CD4-positive, alpha-beta T cell treated with Interleukin-15 for 1 hour (primary cell): ENCODE measurements around the gene C2orf68.
A peak's percentile ranks its signal among the peaks of the same experiment; 100 is the strongest.
"Not testable (repeated sequence)": the region's sequence is repeated elsewhere in the genome, so short reads cannot be mapped to it uniquely, and the experiment has no call there.

ENCODE experiments used
- DNase-seq: peaks from one replicate; pipeline ENCODE4 v3.0.0-alpha.2; 2020

Gene C2orf68, protein sequence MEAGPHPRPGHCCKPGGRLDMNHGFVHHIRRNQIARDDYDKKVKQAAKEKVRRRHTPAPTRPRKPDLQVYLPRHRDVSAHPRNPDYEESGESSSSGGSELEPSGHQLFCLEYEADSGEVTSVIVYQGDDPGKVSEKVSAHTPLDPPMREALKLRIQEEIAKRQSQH

DNA sequence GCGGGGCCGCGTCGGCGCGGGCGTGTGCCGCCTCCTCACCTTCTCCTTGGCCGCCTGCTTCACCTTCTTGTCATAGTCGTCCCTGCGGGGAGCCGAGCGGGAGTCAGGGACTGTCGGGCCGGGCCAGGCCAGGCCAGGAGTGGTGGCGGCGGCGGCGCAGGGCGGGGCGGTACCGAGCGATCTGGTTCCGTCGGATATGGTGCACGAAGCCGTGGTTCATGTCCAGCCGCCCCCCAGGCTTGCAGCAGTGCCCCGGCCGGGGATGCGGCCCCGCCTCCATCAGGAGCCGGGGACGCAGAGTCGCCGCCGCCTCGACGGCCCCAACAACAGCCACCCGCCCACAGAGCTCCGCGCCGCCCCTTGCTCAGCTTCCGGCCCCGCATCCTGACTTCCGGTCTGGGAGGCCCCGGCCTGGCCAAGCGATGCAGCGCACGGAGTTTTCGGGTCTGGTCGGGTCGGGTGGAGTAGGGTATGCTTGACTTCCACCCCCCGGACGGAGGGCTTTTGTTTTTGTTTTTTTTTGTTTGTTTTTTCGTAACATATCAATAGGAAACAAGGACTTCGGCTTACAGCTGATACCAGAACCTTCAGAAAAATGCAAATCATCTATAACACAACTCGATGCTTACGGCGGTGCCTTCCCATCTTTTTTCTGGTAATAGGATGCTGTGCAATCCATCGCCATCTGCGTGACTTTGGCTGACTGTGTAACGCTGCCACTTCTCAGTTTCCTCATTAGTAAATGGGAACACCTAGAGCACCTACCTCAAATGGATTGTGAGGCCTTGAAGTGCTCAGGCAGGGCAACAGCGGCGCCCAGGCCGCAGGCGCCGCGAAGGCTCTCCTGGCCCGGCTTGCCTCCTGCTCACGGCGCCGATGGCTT, at the start of gene C2orf68:
Gene C2orf68 (minus strand): TSS at position 362 of the 883 bp plus-strand sequence. CDS start 82 bp downstream, at position 280.
- DNase-seq, result peak; percentile 83

DNA sequence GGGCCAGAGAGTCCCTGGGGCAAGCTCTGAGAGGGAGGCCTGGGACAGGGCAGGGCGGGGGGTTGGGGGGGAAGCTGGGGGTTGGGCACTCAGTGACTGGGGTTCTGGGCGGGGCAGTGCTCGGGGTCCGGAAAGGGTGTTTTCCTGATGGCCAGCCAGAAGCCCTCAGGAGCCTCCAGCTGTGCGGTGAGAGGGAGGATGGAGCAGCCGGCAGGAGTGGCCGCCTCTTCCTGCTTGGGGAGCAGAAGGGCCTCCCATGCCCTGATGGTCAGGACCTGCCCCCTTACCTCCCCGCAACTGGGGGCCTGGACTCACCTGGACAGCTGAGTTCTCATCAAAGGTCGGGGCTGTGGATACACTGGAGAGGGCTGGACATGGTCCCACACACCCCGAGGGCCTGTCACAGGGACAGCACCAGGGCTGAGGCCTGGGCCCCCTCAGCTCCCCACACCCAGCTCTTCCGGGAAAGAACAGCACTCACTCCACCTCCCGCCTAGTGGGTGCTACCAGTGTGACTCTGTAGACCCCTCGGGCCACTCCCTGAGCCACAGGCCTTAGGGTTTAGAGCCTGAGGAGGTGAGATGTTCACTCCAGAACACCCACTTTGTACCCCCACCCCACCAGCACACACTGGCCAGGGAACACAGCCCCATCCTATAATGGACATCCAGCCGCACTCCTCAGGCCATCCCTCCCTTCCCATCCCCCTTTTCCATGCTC, 49.4 kb upstream of the C2orf68 start:
- DNase-seq, result no peak

DNA sequence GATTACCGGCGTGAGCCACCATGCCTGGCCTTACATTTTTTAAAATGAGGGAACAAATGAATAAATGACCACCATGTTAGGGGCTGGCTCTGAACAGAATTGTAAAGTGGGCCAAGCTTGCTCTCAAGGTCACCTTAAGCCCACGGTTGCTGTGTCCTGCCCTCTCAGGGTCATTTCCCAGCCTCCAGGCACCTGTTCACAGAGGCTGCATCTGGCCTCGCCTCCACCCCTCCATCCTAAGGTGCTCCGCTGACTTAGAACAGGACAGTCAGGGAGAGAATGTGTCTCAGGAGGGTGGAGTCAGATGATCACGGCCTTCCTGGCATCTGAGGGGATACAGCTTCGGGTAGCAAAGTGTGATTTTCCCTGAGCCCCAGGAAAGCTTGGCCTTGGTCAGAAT, 48.9 kb upstream of the C2orf68 start:
- DNase-seq, result no peak

DNA sequence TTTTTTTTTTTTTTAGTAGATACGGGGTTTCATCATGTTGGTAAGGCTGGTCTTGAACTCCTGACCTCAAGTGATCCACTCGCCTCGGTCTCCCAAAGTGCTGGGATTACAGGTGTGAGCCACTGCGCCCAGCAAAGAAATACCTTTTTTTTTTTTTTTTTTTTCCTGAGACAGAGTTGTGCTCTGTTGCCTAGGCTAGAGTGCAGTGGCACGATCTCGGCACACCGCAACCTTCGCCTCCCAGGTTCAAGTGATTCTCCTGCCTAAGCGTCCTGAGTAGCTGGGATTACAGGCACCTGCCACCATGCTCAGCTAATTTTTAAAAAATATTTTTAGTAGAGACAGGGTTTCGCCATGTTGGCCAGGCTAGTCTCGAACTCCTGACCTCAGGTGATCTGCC, 48.4 kb upstream of the C2orf68 start:
- not testable (repeated sequence) for DNase-seq

DNA sequence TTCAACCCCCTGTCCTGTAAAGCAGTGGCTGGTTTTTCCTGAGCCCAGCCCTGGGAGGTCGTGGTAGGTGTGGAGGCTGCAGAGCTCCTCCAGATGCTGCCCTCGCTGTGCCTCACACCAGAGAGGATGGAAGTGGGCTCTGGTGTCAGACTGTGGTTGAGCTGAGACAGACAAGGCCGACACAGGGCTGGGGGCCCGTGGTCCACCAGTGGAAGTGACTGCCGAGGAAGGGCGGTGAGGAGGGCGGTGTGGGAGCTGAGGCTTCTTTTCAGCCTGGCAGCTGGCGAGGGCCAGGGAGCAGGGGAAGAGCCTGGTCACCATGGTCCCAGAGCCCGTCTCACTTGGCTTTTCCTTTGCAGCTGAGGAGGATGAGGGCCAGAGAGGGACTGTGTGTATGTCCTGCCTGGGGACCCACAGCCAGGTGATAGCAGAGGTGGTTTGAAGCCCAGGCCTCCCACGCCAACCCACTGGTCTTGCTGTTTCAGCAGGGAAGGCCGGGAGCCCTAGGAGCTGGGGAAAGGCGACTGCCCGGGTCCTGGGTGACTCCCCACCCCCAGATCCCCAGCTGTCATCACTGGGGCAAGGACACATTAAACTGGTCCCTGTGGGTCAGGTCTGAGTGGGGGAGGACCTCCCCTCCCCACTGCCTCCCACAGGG, 47.6 kb upstream of the C2orf68 start:
- DNase-seq, result no peak

DNA sequence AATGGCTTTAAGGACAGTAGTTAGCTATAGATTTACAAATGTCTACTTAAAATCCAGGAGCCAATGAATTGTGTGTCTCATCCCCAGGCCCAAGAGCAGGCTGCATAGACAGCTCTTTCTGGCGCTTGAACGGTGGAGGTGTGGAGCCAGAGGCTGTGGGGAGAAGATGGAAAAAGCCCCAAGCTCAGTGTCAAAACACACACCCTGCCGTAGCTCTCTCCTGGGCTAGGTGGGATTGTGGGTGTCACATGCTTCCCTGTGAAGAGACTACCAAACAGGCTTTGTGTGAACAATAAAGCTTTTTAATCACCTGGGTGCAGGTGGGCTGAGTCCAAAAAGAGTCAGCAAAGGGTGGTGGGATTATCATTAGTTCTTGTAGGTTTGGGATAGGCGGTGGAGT, 45.5 kb upstream of the C2orf68 start:
- DNase-seq, result not testable (repeated sequence)

DNA sequence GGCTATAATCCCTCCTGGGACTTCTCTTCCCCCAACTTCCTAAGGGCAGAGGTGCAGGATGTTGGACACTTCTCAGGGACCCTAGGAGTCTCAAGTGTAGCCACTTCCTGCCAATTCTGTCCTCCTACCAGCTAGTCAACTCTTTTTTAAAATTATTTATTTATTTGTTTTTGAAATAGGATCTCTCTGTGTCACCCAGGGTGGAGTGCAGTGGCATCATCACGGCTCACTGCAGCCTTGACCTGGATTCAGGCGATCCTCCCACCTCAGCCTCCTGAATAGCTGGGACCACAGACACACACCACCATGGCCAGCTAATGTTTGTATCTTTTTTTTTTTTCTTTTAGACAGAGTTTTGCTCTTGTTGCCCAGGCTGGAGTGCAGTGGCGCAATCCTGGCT, 44.6 kb upstream of the C2orf68 start:
- no peak for DNase-seq

DNA sequence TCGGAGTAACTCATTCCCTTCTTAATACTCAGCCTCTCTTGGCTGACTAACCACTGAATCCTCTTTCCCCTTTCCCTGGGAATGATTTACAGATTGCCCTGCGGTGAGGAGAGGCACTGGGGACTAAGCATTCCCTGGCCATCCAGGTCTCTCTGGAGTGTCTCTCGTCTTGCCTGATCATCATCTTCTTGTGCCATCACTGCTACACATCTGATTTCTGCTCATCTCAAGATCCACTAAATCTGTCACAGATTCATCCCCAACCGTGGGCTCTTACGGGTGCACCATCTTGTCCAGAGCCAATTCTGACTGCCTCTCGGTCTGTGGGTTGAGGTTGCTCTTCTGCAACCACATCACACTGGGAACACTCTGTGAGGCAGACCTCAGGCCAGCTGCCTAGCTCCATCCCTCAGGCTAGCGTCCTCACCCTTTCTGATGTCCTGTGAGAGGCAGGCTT, 44.1 kb upstream of the C2orf68 start:
- no peak for DNase-seq

DNA sequence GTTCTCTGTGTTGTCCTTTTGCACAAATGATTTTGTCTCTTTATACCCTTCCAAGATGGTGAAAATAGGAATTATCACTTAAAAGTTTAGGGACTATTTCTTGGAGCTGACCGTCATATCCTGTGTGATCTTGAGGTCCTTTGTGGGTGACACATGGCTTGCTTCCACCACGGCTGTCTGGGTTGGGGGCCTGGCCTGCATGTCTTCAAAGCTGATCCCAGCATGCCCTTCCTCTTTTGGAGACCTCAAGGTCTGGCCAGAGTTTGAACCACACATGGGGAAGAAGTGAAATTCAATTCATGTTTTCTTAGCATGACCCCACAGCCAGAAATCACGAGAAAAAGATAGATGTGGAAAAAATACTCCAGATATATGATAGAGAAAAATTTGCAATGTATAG, 42.1 kb upstream of the C2orf68 start:
- DNase-seq, result no peak

DNA sequence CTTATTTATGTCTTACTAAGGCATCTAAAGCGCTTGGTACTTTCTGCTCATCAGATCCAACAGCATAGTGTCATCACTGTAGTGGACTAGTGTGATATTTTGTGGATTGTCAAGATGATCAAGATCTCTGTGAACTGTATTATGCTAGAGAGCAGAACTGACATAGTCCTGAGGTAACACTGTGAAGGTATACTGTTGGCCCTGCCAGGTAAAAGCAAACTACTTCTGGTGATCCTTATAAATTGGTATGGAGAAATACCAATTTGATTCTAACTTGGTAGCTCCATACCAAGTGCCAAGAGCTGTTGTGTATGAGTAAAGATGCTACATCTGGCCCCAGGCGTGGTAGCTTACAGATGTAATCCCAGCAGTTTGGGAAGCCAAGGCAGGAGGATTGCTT, 40.2 kb upstream of the C2orf68 start:
- no peak for DNase-seq

DNA sequence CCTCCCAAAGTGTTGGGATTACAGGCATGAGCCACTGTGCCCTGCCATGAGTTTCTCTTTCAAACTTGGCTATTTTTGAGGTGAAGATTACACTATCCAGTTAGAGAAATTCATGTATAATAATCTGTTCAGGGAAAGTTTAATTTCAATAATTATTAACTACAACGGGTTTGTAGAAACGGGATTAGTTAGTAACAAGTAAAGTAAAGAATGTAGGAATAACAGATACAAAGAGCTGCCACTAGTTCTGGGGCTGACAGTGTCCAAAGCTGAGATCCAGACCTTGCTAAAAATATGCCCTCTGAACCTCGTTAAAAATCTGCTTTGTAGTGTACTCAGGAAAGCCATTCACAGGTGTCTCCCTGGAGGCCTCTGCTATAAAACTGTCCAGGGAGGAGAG, 39.2 kb upstream of the C2orf68 start:
- no peak for DNase-seq

DNA sequence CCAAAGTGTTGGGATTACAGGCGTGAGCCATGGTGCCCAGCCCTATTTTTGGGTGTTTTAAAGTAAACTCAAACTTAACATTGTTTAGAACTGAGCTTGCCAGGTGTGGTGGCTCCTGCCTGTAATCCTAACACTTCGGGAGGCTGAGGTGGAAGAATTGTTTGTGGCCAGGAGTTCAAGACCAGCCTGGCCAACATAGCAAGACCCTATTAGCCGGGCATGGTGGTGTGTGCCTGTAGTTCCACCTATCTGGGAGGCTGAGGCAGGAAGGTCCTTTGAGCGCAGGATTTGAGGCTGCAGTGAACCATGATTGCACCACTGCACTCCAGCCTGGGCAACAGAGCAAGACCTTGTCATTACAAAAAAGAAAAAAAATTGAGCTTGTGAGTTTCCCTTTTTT, 38.6 kb upstream of the C2orf68 start:
- no peak for DNase-seq

DNA sequence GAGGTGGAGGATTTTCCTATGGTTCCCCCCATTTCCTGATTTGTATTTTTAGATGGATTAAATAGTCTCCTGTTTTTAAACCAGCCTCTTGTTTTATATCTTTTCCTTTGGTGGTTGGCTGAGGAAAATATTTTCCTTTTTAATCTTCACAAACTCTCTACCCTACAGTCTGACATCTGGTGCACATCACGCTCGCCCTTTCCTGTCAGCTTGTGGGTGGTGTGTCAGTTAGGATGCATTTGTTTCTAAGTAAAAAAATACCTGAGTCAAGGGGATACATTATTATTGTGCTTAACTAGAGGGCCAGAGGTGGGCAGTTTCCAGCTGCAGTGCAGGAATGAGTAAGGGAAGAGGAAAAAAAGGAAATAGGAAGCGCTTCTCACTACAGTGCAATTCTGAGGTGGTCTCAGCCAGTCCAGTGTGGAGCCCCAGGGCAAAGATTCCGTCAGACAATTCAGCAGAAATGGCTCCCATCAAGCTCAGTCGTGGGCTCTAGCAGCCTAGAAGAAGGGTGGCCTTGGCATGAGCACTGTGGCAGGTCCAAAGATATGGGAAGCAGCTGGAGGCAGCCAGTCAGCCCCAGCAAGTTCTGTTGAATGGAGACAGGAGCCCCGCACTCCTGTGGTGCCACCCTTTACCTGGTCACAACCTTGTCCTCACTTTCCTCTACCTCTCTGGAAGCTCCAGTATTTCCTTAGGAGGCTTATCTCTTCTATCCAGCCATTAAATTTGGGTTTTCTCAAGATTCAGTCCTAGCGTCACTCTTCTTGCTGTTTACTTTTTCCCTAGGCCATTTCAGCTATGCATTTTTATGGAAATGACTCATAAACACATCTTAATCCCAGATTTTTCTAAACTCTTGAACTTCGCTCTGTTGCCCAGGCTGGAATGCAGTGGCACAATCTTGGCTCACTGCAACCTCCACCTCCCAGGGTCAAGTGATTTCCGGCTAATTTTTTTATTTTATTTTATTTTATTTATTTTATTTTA, 37.6 kb upstream of the C2orf68 start:
- DNase-seq, result no peak

DNA sequence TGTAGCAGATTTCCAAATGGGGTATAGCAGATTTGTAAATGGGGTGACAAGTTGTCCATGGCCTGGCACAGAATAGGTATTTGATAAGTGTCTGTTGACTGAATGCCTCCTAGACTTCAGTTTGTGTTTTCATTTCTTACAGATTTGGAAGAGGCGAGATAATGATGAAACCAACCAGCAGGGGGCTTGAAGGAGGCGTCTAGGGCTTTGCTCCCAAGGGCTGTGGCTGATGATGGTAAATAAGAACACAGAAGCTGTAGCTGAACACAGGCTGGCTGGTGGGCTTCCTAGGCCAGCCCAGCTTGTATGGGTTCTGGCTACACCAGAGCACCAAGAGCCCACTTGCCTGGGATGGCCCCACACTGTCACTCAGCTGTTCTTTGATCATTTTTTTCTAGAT, 36.8 kb upstream of the C2orf68 start:
- DNase-seq, result no peak

DNA sequence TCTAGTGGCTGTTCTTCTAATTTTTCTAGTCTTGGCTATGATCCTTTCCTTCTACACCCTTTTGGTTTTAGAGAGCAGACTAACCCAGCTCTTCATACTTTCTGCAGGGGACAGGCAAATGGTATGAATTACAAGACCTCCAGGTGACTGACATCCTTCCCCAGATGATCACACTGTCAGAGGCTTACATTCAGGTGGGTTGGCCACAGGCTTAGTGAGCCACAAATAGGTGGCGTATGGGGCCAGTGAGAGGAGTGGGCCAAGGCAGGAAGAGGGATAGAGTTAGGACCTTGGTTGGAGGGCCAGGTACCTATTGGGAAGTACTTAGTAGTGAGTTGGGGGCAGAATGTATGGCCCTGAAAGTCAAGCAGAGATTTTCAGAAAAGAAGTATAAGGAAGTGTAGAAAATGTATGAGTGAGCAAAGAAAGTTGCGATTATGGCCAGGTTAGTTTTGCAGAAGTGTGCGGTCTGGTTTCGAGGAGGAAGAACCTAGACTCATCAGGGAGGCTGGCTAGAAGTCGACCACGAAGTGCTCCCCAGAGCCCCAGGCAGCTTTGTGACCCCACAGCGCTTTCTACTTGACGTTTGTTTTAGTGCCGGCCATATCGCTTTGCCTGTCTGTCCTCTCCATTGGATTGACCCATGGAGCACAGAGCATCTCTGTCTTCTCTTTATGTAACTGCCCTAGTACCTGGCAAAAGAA, 36.1 kb upstream of the C2orf68 start:
- peak; percentile 24 for DNase-seq

DNA sequence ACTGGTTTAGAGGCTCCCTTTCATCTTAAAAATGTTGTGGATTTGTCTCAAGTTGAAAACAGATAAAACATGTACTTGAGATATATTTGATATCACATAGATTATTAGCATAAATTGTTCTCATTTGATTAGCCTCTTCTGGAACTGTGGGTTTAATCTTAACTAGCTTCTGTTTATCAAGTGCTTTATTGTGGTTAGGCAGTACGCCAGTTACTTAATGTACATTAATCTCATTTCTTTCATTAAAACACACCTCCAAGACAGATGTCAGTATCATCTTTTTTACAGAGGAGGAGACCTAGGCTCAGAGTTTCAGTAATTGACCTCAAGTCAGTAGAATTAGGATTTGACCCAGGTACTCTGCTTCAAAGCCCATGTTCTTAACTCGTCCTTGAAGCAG, 34.3 kb upstream of the C2orf68 start:
- no peak for DNase-seq

DNA sequence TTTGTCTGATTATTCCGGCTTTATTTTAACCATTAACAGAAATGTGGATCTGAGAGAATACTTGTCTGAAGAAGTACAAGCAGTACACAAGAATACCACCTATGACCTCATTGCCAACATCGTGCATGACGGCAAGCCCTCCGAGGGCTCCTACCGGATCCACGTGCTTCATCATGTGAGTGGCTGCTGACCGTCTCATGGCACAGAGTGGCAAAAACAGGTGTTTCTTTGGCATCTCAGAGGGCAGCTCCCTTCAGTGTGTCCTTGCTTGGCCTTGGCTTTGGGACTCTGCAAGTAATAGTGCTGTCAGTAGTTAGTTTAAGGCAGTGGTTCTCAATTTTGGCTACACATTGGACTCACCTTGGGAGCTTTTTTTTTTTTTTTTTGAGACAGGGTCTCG, 33.0 kb upstream of the C2orf68 start:
- no peak for DNase-seq

DNA sequence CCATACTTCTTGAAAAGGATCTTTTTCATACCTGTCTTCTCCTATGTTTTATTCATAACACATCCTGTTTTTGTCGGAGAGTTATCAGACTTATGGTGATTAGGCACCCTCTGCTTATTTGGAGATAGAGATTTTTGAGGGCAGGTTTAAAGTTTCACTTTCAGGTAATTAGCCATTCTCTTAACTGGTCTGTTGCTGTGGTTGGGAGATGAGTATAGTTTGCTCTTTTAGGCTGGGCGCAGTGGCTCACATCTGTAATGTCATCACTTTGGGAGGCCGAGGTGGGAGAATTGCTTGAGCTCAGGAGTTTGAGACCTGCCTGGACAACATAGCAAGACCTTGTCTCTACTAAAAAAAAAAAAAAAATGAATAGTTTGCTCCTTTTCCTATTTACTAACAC, 30.9 kb upstream of the C2orf68 start:
- no peak for DNase-seq

DNA sequence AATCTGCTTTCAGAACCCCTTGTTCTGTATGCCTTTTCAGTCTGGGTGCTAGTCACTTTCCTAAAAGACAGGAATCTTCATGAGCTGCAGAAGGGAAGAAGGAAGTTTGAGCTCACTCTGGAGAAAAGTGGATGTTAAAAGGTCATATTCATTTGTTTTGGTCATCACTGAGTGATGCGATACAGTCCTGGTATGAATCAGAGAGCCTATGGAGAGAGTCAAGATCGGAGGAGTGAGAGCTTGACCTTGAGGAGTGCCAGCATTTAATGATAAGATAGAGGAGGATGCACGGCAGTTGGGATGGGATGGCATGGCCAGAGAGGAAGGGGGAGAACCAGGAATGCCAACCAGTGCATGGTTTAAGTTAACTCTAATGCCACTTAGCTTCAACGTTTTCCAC, 23.8 kb upstream of the C2orf68 start:
- no peak for DNase-seq

DNA sequence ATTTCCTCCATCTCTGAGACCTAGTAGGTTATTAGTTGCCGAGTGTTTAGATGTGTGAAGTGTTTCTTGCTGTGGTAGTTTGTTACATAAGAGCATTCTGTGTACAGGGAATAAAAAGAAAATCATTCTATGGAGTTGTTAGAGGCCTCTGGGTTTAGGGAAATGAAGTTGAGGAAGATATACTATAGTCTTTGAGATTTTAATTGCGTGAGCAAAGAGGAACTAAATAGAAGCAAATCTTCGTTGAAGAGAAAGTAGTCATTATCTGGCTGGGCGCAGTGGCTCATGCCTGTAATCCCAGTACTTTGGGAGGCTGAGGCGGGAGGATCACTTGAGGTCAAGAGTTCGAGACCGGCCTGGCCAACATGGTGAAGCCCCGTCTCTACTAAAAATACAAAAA, 23.1 kb upstream of the C2orf68 start:
- no peak for DNase-seq

DNA sequence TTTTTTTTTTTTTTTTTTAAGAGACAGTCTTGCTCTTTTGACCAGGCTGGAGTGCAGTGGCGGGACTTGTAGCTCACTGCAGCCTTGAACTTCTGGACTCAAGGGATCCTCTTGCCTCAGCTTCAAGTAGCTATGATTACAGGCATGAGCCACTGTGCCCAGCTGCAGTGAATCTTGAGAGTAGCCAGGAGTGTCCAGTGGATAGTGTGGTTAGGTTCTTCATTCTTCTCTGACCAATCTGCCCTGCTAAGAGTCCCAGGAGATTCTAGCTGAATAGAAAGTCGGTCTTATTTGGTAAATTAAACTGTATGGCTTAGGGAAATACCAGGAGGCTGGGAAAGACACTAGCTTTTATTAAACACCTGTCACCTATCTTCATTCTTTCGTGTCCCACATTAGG, 19.4 kb upstream of the C2orf68 start:
- no peak for DNase-seq
